MM.1S (cell line): Measurements from ENCODE around the gene C5AR1.

Experiments used
- DNase-seq: peaks from one replicate; pipeline ENCODE4 v3.0.0-alpha.2; 2015
- H2AFZ ChIP-seq: fragments of 300-600 bp; sonication (generic); 2 replicates; pipeline ENCODE4 v1.6.0; 2016; ENCODE audit warnings: antibody characterized with exemption, low read length
- H3F3A ChIP-seq: fragments of 300-600 bp; sonication (generic); 2 replicates; pipeline ENCODE4 v1.6.1; 2016; ENCODE audit warnings: mild to moderate bottlenecking, antibody characterized with exemption, low read length, moderate library complexity, mixed read lengths; ENCODE audit not compliant: insufficient read depth
- H3K27ac ChIP-seq: fragments of 300-600 bp; sonication (generic); 2 replicates; pipeline ENCODE4 v1.5.1; 2016; ENCODE audit warnings: mild to moderate bottlenecking, low read length
- H3K27me3 ChIP-seq: fragments of 300-600 bp; sonication (generic); replicated peaks from 2 replicates; pipeline ENCODE4 v1.6.0; 2016; ENCODE audit warnings: low read length; ENCODE audit not compliant: insufficient read depth
- H3K36me3 ChIP-seq: fragments of 300-600 bp; sonication (generic); replicated peaks from 2 replicates; pipeline ENCODE4 v1.6.1; 2016; ENCODE audit warnings: mild to moderate bottlenecking, low read length, mixed read lengths; ENCODE audit not compliant: insufficient read depth
- H3K4me1 ChIP-seq: fragments of 300-600 bp; sonication (generic); 2 replicates; pipeline ENCODE4 v1.6.1; 2016; ENCODE audit warnings: low read length, mixed read lengths
- H3K4me2 ChIP-seq: fragments of 300-600 bp; sonication (generic); 2 replicates; pipeline ENCODE4 v1.6.0; 2016; ENCODE audit warnings: low read depth, low read length
- H3K4me3 ChIP-seq: fragments of 300-600 bp; sonication (generic); 2 replicates; pipeline ENCODE4 v1.5.1; 2016; ENCODE audit warnings: low read length, mixed read lengths
- H3K79me2 ChIP-seq: fragments of 300-600 bp; sonication (generic); 2 replicates; pipeline ENCODE4 v1.6.1; 2016; ENCODE audit warnings: mixed run types, low read length, mixed read lengths
- H3K9ac ChIP-seq: fragments of 300-600 bp; sonication (generic); 2 replicates; pipeline ENCODE4 v1.6.1; 2016; ENCODE audit warnings: low read length, mixed read lengths
- H3K9me2 ChIP-seq: fragments of 300-600 bp; sonication (generic); replicated peaks from 2 replicates; pipeline ENCODE4 v1.6.1; 2016; ENCODE audit warnings: mild to moderate bottlenecking, low read length, mixed read lengths; ENCODE audit not compliant: insufficient read depth
- H3K9me3 ChIP-seq: fragments of 300-600 bp; sonication (generic); replicated peaks from 2 replicates; pipeline ENCODE4 v1.6.1; 2016; ENCODE audit warnings: mild to moderate bottlenecking, low read length, mixed read lengths; ENCODE audit not compliant: insufficient read depth
- H4K20me1 ChIP-seq: fragments of 300-600 bp; sonication (generic); 2 replicates; pipeline ENCODE4 v1.6.1; 2016; ENCODE audit warnings: mild to moderate bottlenecking, low read length, moderate library complexity, mixed read lengths; ENCODE audit not compliant: insufficient read depth
- CTCF ChIP-seq: fragments of 300-600 bp; sonication (generic); IDR thresholded peaks from 2 replicates; pipeline ENCODE4 v1.5.1; 2016; ENCODE audit warnings: antibody characterized with exemption, low read length, mixed read lengths
- EZH2 ChIP-seq: fragments of 300-600 bp; sonication (generic); optimal IDR thresholded peaks from 2 replicates; pipeline ENCODE3; 2017; ENCODE audit warnings: low read depth, mild to moderate bottlenecking, antibody characterized with exemption, low read length, mixed read lengths
- EZH2phosphoT487 ChIP-seq: fragments of 300-600 bp; sonication (generic); IDR thresholded peaks from 2 replicates; pipeline ENCODE4 v1.6.1; 2018; ENCODE audit warnings: antibody characterized with exemption, low read length

C5AR1 gene

GRCh38 chr19:47357788-47358680 lies 48.4 kb downstream of the C5AR1 start:
- Histone ChIP-seq H3K27ac (no peak overlapping the region), H4K20me1 (no peaks in the 10 kb centered on the region), H3K4me2 (no peak overlapping the region), H2AFZ (no peak overlapping the region), H3K9me2 (no peaks in the 10 kb centered on the region), H3K36me3 (0 out of 2 replicates have a peak, but pooled peaks cover 5% of the 10 kb centered on the region), H3K4me1 (no peaks in the 10 kb centered on the region), H3F3A (no peaks in the 10 kb centered on the region), H3K9me3 (no peaks in the 10 kb centered on the region), H3K4me3 (no peak overlapping the region), H3K9ac (no peak overlapping the region), H3K27me3 (no peaks in the 10 kb centered on the region), H3K79me2 (peaks cover 4% of the 10 kb centered on the region; the same call in 1 of the 2 replicates)
- TF ChIP-seq EZH2phosphoT487 (no peak), CTCF (peak; percentile 26)
- DNase-seq = no peak

- H3K4me1 ChIP-seq = no peaks in the 10 kb centered on the region
- H3K9me3 ChIP-seq = no peaks in the 10 kb centered on the region
- no peak overlapping the region for H2AFZ ChIP-seq
- H3K4me3 ChIP-seq = no peak overlapping the region
- no peaks in the 10 kb centered on the region for H3K27me3 ChIP-seq
- H3K27ac ChIP-seq = no peak overlapping the region
- H3F3A ChIP-seq = no peaks in the 10 kb centered on the region
- H3K9ac ChIP-seq = no peak overlapping the region
- 0 out of 2 replicates have a peak, but pooled peaks cover 5% of the 10 kb centered on the region for H3K36me3 ChIP-seq
- no peak for DNase-seq
- H3K4me2 ChIP-seq = no peak overlapping the region
- H3K79me2 ChIP-seq = no peaks in the 10 kb centered on the region
- no peaks in the 10 kb centered on the region for H3K9me2 ChIP-seq
- no peaks in the 10 kb centered on the region for H4K20me1 ChIP-seq
- TF ChIP-seq EZH2phosphoT487 = no peak
- TF ChIP-seq EZH2 = no peak
- no peak for TF ChIP-seq CTCF
Measured at GRCh38 chr19:47358936-47359335, 49.3 kb downstream of the C5AR1 start.

GRCh38 chr19:47362321-47362720 lies 52.7 kb downstream of the C5AR1 start:
- no peak overlapping the region for H3K4me2 ChIP-seq
- no peaks in the 10 kb centered on the region for H4K20me1 ChIP-seq
- no peaks in the 10 kb centered on the region for H3K79me2 ChIP-seq
- no peaks in the 10 kb centered on the region for H3F3A ChIP-seq
- DNase-seq = no peak
- no peaks in the 10 kb centered on the region for H3K9me2 ChIP-seq
- 0 out of 2 replicates have a peak, but pooled peaks cover under 1% of the 10 kb centered on the region for H3K36me3 ChIP-seq
- H2AFZ ChIP-seq = no peak overlapping the region
- TF ChIP-seq EZH2phosphoT487 (no peak), EZH2 (no peak), CTCF (no peak)
- H3K4me1 ChIP-seq = no peaks in the 10 kb centered on the region
- H3K27ac ChIP-seq = no peak overlapping the region
- no peak overlapping the region for H3K4me3 ChIP-seq
- H3K9me3 ChIP-seq = no peaks in the 10 kb centered on the region
- no peaks in the 10 kb centered on the region for H3K27me3 ChIP-seq
- H3K9ac ChIP-seq = no peak overlapping the region
